ENCODE data around the gene SYT13. TPM values are rescaled to one million over a fixed set of nuclear protein-coding genes. Genes with fewer than 3 reads are reported as not detected.

The SYT13 gene
- total RNA-seq, 1 donor from 2014 or later: 0.30 TPM

DNA sequence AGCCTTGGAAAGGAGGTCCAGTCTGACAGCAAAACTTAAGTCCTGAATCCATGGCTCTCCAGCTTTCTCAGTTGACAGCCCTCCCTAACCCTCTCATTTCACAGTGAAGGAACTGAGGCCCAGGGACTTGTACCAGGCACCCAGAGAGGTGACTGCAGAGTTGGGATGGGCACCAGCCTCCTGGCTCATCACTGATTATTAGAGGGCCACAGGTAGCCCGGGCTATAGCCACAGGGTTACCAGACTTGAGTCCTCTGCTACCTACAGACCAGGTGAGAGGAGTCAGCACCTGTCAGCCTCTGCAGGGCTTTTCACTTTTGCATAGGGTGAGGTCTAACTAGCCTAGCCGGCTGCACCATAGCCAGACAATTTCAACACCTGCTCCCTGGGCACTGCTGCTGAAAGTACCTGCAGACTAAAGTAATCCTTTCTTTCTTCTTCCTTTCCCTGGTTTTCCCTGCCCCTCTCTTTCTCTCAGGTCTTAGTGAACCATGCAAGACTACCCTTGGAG is 37.6 kb downstream of the SYT13 start:
- no peak for DNase-seq

DNA sequence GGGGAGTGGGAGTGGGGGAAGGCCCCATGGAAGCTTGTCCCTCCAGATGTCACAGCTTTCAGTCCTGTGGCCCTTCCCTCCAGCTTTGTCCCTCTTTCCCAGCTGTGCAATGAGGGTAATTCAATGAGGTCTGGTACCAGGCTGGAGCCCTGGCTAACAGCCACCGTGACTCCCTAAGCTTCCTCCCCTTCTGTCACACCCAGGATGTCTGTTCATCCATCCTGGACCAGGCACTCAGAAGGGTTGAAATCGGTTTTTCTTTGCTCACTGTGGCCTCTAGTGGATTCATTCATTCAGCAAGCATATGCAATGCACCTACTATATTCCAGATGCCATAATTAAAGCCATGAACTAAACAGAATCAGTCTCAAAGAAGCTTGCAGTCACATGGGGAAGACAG is 38.7 kb downstream of the SYT13 start:
- DNase-seq: peak; percentile 75

- no peak for DNase-seq
Measured at GRCh38 chr11:45246241-45246640, 39.9 kb downstream of the SYT13 start.

DNA sequence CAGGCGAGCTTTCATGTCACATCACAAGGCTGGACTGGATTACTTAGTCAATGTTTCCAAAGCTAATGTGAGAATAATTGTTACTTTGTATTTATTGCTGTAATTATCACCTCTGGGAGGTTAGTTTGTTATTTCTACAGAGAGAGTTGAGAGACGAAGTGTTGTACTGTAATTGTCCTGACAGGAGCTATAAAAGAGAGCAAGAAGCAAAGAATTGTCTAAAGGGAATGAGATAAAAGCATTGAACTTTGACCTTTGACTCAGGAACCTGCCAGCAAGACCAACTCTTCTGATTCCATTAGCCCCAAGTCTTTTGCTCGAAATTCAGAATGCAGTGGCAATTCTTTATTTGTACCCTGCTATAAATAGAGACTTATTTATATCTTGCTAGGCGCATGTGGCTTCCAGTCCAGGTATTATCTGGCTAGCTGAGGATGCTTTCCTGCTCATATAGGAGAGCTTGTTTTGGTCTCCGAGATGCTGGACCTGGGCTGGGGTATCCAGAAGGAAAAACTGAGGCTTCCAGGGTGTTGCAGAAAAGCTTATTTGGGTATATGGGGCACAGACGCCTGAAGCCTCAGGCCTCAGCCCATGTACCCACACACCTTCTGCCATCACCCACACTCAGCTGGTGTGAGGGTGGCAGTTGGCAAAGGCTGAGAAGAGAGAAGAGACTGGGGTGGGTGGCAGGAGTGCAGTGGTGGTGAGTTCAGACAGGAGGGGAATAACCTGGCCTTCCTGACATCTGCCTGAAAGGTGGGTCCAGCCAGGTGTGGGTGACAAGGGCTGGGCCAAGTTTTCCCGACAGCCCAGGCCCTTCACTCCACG is 40.7 kb downstream of the SYT13 start:
- no peak for DNase-seq

GRCh38 chr11:45243967-45244366 is 42.2 kb downstream of the SYT13 start:
- no peak for DNase-seq

DNA sequence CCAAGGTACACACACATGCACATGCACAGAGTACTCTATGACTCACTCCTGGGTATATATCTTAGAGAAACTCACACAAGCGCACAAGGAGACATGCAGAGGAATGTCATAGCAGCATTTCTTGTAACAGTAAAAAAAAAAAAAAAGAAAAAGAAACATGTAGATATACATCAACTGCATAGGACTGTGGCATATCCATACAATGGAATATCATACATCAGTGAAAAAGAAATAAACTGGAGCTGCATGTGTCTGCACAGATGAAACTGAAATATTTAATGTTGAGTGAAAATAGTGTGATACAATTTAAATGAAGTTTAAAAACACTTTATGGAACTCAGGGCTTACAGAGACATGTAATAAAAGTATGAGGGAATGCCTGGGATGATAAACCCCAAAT is 46.4 kb downstream of the SYT13 start:
- no peak for DNase-seq

DNA sequence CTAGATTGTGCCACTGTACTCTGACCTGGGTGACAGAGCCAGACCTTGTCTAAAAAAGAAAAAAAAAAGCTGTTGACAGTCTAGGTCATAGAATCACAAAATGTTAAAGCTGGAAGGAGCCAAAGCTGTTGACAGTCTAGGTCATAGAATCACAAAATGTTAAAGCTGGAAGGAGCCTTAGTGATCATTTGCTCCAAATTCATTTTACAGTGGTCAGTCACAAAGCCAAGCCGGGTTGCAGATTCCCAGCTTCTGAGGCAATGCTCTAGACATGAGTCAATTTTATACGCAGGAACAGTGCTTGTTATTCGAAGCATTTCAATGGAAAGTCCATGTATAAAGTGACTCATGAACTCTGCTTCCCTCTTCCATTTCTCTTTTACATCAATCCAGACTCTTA is 47.4 kb downstream of the SYT13 start:
- no peak for DNase-seq

- no peak for DNase-seq
Measured at GRCh38 chr11:45237711-45238315, 48.3 kb downstream of the SYT13 start.

DNA sequence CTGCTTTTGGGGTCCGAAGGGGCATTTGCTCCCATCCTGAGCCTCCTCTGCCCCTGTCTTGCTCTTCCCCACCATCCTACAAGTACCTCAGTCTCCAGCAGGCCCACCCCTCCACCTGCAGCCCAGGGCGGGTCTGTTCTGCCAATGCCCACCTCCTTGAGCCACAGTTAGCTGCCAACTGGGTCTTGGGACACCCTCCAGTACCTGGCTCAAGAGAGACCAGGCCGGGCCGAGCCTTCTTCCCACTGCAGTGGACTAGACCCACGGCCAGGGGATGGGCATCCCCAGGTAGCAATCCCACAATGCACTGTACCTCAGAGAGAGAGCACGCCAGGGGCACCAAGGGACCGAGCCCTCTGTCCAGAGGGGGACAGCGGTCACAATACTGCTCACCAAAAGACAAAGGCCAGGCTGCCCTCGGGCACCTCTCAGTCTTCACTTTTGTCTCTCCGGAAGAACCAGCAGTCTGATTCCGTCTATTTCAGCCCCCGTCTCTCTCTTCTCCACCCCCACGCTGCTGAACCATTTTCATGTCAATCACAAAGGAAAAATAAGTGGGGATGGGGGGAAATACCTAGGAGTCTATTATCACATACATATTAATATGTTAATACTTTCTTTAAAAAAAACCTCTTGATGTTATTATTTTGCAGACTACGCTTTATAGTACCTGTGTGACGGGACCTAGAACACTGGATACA is 51.7 kb downstream of the SYT13 start:
- DNase-seq: no peak

DNA sequence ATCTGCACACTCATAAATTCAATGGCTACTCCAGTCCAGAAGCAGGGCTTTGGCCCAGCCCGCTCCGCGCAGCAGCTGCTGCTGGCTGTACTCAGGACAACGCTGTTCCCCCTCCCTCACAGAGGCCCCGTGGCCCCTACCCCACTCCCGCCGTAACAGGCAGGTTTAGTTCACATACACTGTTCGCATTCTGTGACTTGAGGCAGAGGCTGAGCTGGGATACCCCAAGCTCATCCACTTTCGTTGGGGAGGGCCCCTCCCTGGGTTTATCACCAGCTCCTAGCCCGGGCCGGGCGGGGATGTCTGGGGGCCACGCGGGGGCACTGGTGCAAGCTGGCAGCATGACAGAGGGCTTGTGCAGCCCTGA is 52.4 kb downstream of the SYT13 start:
- no peak for DNase-seq

DNA sequence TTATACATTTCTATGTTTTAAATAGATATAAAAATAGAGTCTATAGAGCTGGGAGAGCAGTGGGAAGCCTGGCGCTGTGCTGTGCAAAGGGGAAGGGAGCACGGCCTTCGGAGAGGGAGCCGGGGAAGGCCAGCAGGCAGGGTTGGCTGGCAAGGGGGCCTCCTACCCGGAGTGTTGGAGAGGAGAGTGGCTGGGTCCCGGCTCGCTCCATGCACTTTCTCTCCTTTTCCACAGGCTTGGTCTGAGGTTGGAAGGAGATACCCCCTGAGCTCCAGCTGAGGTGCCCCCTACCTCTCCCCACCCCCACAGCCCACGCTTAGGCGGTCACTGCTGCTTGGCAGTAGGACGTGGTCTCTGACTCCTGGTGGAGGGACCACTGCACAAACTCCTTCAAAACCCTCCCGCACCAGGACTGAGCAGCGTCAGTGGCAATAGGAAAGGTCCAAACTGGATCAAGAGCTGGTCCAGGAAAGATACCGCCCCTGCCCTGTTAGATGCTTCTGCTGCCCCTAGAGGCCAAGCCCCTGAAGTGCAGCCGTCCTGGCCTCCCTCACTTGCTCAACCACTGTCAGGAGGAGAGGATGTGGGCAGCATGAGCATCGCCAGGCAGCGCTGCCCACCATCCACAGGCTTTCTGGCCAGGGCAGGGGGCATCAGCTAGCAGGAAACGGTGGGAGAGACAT is 52.9 kb downstream of the SYT13 start:
- DNase-seq: no peak

DNA sequence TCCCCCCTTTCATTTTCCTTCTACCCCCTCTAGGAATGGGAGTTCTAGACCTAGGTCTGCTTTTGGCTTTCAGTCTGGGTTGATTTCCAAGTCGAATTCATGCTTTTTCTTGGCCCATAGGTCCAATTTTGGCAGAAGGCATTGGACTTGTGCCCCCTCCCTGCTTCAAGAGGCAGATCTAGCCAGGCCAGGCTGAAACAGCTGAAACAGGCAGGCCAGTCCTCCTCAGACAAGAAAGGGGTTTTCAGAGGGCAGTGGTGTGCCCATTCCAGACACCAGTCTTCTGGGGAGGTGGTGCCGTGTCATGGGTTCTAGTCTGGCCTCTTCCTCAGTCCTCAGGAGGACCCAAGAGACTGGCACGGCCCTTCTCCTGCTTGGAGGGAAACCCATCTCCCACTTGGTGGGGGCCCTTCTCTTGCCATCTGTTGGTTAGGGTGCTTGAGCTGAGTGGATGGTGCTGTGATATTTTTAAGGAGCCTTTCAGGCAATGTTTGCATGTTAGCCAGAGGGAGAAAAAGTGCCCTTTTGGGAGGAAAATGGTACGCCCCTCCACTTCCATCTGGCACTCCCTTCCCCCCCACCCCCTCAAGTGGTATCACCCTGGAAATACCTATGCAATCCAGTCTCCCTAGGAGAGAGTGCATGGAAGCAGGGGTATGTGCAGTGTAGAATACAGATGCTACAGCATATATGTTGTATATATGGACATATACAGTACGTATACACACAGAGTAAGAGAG is 53.6 kb downstream of the SYT13 start:
- no peak for DNase-seq

GRCh38 chr11:45229401-45230020 is 56.6 kb downstream of the SYT13 start:
- no peak for DNase-seq

DNA sequence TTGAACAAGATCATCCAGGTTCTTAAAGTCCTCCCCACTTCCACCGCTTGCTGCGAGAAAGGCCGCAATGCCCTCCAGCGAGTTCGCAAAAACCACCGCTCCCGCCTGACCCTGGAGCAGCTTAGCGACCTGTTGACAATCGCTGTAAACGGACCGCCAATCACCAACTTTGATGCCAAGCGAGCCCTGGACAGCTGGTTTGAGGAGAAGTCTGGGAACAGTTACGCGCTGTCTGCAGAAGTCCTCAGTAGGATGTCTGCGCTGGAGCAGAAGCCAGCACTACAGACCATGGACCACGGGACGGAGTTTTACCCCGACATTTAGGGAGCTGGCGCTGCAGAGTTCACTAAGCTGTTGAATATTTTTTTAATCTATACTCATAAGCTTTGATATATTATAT is 58.3 kb downstream of the SYT13 start:
- no peak for DNase-seq

DNA sequence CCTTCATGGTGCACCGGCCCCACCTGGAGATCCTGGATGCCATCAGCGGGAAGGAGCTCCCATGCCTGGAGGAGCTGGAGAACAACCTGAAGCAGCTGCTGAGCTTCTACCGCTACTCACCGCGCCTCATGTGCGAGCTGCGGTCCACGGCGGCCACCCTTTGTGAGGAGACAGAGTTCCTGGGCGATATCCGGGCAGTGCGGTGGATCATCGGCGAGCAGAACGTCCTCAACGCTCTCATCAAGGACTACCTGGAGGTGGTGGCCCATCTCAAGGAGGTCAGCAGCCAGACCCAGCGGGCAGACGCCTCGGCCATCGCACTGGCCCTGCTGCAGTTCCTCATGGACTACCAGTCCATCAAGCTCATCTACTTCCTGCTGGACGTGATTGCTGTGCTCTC is 59.2 kb downstream of the SYT13 start:
- DNase-seq: no peak

DNA sequence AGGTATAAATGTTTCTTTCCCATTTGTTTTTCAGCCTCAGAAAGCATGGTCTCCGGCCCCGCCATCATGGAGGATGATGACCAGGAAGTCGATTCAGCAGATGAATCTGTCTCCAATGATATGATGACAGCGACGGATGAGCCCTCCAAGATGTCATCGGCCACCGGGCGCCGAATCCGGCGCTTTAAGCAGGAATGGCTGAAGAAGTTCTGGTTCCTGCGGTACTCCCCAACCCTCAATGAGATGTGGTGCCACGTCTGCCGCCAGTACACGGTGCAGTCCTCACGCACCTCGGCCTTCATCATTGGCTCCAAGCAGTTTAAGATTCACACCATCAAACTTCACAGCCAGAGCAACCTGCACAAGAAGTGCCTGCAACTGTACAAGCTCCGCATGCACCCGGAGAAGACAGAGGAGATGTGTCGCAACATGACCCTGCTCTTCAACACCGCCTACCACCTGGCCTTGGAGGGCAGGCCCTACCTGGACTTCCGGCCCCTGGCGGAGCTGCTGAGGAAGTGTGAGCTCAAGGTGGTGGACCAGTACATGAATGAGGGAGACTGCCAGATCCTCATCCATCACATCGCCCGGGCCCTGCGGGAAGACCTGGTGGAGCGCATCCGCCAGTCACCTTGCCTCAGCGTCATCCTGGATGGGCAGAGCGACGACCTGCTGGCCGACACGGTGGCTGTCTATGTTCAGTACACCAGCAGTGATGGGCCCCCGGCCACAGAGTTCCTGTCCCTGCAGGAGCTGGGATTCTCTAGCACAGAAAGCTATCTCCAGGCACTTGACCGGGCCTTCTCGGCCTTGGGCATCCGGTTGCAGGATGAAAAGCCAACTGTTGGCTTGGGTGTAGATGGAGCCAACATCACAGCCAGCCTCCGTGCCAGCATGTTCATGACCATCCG is 59.9 kb downstream of the SYT13 start:
- DNase-seq: no peak

DNA sequence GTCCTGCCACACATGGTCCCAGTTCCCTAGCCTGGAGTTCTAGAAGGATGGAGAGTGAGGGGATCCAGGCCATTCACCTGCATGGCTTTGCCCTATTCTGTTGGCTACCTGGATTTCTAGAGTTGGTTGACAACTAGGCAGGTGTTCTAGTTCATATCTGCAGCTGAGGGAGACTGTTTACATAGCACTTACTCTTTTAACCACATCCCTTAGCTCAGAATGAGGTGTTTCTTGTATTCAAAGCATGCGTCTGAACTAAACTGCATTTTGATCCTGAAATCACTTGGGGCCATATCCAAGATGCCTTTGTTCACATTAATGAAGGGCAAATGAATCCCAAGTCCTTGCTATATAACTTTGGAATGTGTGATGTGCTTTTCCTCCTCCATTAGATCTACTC is 60.9 kb downstream of the SYT13 start:
- DNase-seq: no peak

GRCh38 chr11:45224766-45225165 is 61.4 kb downstream of the SYT13 start:
- DNase-seq: no peak

DNA sequence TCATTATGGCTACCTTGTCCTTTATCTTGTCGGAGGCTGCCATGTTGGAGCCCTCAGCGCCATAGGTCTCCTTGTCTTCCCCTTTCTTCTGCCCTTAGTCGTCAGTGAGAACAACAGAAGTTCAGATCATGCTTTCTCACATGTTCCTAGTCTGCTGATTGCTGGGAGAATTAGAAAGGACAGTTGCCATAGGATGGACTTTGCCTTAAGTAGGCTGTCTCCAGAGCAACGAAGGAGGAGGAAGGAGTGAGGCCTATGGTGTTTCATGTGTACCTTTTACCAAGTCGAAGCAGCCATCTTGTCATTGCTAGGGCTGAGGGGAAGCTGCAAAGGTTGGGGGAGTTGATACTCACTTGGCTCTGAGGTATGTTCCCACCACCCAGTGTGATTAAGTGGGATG is 62.6 kb downstream of the SYT13 start:
- no peak for DNase-seq

DNA sequence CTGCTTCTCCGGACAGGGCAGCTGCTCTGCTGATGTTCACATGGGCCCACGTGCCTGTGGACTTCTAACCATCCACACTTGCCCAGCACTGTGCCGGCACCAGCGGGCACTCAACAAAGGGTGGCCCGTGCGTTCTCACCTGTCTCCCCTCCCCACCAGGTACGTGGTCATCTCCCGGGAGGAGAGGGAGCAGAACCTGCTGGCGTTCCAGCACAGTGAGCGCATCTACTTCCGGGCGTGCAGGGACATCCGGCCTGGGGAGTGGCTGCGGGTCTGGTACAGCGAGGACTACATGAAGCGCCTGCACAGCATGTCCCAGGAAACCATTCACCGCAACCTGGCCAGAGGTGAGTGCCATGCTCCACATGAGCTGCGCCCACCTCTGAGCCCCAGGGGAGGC is 66.7 kb downstream of the SYT13 start:
- no peak for DNase-seq

Measured in skin of body (tissue), 2 donors.